GM12874 (cell line): Measurements from ENCODE around the gene MMP25.

Experiments used
- TF ChIP-seq, protein P1 (sequence below): IDR thresholded peaks from 2 replicates; pipeline ENCODE4 v1.5.1; 2011; ENCODE audit warnings: low read depth, mild to moderate bottlenecking, control low read depth, low read length, moderate library complexity; ENCODE audit not compliant: insufficient read depth

MMP25 gene

DNA sequence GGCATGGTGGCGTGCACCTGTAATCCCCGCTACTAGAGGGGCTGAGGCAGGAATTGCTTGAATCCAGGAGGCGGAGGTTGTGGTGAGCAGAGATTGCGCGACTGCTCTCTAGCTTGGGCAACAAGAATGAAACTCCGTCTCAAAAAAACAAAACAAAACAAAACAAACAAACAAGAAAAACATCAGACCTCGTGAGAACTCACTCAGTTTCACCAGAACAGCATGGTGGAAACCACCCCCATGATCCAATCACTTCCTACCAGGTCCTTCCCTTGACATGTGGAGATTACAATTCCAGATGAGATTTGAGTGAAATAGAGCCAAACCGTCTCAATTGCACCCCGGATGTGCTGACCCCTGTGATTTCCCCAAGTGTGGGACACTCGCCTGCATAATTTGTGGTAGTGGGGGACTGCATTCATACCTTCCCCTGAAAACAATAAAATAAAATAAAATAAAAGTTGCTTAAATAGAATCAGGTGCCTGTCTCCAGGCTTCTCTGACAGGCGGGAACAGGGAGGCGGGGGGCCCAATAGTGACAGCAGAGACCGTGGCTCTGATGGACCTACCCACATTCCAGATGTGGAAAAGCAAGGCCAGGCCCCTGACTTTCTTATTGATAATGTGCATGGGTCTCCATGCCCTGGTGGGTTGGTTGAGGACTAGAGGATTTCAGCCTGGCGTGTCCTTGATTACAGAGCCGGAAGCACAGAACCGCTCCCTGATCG lies 39.7 kb downstream of the MMP25 start:
- TF ChIP-seq, protein P1, sequence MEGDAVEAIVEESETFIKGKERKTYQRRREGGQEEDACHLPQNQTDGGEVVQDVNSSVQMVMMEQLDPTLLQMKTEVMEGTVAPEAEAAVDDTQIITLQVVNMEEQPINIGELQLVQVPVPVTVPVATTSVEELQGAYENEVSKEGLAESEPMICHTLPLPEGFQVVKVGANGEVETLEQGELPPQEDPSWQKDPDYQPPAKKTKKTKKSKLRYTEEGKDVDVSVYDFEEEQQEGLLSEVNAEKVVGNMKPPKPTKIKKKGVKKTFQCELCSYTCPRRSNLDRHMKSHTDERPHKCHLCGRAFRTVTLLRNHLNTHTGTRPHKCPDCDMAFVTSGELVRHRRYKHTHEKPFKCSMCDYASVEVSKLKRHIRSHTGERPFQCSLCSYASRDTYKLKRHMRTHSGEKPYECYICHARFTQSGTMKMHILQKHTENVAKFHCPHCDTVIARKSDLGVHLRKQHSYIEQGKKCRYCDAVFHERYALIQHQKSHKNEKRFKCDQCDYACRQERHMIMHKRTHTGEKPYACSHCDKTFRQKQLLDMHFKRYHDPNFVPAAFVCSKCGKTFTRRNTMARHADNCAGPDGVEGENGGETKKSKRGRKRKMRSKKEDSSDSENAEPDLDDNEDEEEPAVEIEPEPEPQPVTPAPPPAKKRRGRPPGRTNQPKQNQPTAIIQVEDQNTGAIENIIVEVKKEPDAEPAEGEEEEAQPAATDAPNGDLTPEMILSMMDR, result no peak

DNA sequence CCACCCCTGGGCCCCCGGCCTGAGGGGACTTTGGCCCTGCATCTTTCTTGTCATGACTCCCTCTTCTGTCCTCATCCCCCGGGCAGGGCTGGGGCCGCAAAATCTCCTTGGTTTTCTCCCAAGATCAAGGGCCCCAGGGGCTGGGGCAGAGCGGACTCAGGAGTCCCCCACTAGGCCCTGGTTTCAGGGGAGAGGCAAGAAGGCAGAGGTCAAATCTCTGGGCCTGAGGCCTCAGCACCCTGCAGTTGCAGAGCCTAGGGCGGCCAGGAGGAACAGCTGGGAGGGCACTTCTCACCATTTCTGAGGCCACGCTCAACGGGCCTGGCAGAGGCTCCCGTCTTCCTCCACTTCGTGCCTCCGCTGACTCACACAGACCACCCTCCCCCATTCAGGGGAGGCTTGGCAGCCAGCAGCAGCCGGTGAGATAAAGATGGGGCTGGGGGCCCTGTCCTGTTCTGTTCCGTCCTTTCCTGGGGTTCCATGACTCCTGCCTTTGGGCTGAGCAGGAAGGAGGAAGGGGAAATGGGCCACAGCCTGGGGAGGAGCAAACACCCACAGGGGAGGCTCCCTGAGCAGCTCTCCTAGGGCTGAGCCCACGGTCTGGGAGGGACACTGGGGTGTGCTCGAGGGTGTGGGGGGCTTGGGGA lies 40.4 kb downstream of the MMP25 start:
- TF ChIP-seq, protein P1, result no peak

DNA sequence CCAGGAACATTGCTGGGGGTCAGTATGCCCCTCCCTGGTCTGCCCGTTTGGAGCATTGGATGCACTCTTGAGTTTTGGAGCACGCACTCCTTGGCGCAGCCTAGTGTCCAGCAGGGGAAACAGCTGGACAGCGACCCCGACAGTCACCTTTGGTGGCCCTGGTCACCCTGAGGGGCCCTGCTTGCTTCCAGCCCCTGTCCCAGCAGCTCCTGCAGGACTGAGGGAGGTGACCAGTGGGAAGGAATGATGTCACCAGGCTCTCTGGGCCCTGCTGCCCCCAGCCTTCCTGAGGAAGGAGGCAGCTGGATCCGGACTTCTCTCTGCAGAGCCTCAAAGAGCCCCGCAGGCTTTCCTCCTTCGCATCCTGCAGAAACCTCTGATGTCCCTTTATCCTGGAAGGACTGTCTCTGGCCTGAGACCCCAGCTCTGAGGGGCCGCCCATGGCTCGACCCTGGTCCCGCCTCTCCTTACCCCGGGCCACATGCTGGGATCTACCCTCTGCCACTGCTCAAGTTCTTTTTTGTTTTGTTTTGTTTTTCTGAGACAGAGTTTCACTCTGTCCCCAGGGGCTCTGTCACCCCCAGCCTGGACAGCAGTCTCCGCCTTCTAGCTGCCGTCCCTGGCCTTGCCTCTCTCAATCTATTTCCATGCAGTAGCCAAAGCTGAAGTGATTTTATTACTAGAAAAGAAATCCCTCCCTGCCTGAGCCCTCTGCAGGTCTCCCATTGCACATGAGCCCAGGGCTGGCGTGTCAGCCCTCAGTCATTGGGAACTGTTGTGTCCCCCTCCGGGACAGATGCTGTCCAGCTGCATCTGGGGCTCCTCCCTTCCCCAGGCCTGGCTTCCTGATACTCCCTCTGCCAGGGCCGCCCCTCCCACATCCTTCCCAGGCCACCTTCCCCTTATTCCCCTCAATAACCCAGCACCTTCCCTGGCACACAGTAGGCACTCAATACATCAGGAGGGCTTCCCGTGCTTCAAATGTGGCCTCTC lies 41.2 kb downstream of the MMP25 start:
- TF ChIP-seq, protein P1, result peak; percentile 31; the same call in 1 of the 2 replicates

DNA sequence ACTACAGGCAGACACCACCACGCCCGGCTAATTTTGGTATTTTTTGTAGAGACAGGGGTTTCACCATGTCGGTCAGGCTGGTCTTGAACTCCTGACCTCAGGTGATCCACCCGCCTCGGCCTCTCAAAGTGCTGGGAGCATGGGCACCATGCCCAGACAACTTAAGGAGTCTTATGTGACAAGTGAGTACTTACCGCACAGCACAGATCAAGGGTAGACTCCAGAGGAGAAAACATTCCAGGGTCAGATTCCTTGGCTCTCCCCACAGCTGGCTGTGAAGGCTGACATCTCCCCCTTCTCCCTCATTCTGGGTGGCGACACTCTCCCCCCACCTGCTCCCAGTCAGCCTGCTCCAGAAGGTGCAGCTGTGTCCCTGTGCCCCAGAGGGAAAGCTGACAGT lies 42.1 kb downstream of the MMP25 start:
- TF ChIP-seq, protein P1, result no peak

DNA sequence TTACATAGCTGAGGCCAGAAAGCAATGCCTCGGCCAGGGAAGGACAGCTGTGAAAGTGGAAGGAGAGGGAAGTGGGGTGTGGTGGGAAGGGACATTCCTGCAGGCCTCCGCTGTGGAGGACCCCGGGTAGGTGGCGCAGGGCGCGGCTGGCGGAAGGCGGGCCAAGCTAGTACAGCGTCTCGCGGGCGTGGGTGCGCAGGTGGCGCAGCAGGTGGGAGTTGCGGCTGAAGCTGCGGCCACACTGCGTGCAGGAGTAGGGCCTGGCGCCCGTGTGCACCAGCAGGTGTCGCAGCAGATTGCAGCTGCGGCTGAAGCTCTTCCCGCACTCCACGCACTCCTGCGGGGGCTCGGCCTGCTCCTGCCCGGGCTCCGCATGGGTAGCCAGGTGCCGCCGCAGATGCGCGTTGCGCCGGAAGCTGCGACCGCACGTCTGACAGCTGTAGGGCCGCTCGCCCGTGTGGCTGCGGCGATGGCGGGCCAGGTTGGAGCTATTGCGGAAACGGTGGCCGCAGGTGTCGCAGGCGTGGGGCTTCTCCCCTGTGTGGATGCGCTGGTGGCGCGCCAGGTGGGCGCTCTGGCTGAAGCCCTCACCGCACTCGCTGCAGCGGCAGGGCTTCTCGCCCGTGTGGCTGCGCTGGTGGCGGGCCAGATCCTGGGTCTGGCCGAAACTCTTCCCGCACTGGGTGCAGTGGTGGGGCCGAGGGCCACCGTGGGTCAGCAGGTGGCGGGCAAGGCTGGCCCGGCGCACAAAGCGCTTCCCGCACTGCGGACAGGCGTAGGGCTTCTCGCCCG lies 42.8 kb downstream of the MMP25 start:
- TF ChIP-seq, protein P1, result no peak

DNA sequence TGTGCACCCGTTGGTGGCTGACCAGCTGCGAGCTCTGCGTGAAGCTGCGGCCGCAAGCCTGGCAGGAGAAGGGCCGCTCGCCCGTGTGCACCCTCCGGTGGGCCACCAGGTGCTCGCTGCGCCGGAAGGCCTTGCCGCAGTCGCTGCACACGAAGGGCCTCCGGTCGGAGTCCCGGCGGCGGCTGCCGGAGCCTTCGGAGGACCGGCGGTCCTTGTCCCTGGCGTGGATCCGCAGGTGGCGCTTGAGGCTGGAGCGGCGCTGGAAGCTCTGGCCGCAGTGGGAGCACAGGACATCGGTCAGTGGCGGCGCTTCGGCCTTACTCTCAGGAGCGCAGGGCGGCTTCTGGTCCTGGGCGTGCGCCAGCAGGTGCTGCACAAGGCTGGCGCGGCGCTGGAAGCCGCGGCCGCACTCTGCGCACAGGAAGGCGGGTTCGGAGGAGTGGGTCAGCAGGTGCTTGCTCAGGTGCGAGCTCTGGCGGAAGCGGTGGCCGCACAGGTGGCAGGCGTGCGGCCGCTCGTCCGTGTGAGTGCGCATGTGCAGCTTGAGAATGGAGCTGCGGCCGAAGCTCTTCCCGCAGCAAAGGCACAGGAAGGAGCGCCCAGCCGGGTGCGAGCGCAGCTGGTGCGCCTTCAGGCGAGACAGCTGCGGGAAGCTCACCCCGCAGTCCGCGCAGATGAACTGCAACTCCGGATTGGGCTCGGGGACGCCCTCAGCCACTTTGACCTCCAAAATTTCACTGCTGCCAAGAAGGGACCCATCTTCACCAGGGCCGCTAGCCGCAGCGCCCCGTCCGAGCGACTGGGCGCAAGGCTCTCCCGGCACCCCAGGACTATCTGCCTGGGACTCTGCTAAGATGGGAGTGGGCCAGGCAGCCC lies 43.6 kb downstream of the MMP25 start:
- TF ChIP-seq, protein P1, result no peak
